GM21576 (cell line): ENCODE results near the gene CERS1.

Experiments used
- ATAC-seq: cut with Tn5 transposase; IDR thresholded peaks from one replicate; pipeline ENCODE4 v1.9.1; 2021; ENCODE audit warnings: mild to moderate bottlenecking, moderate library complexity; ENCODE audit not compliant: unreplicated experiment

The CERS1 gene

DNA sequence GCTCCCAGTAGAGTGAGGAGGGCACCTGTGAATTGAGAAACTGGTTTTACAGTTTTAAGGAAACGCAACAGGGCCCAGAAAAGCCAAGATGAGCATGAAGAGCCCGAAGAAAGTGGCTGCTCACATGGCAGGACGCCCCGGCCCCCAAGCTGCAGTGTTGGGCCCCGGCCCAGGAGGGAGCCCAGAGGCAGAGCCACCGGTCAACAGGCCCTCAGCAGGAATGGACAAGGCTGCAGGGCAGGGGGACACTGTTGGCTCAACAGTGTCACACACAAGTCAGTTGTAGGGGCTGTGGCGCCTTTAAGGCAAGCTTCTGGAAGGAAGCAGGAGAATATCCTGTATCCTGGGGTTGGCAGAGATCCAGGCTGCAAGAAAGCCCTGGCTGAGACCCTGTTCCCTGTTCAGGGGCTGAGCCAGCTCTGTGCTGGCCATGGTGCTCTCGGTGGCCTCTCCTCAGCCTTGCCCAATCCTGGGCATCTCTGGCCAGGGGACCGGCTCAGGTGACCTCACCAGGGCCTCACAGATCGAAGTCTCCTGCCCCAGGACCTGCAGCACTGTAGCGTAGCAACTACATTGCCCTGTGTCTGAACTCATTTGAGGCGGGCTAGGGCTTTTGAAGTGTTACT, 36.2 kb downstream of the CERS1 start:
- ATAC-seq: no peak

- ATAC-seq: no peak
Observed at GRCh38 chr19:18858906-18859646, 36.9 kb downstream of the CERS1 start.

- no peak for ATAC-seq
Observed at GRCh38 chr19:18857223-18857622, 38.7 kb downstream of the CERS1 start.

GRCh38 chr19:18856385-18857126, 39.4 kb downstream of the CERS1 start:
- ATAC-seq: no peak

- no peak for ATAC-seq
Observed at GRCh38 chr19:18855647-18856384, 40.1 kb downstream of the CERS1 start.

DNA sequence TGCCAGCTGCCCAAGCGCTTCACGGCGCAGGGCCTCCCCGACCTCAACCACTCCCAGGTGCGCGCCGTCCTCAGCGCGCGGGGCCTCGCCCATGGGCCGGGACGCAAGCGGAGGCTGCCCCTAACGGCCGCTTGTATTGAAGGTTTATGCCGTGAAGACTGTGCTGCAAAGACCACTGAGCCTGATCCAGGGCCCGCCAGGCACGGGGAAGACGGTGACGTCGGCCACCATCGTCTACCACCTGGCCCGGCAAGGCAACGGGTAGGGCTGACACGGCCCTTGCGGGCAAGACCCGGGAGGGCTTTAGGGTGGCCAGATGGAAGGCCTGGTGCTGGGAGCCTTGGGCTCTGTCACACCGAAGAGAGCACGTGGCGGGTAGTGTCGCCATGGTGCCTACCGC, 41.0 kb downstream of the CERS1 start:
- no peak for ATAC-seq

- ATAC-seq: no peak
Observed at GRCh38 chr19:18853755-18854427, 42.1 kb downstream of the CERS1 start.

DNA sequence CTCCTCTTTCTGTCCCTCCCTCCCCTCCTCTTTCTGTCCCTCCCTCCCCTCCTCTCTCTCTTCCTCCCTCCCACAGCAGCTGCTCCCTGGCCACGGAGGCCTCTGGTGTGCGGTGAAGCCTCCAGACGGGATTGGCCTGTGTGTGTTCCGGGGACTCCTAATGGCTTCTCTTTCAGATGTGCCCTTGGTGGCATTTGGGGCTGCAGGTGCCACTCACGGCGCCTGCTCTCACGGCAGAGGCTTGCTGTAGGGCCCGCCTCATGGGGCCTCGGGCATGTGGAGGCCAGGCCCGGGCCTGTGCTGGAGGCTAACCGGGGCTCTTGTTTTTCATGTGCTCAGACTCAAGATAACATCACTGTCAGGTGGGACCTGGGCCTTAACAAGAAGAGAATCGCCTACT, 43.3 kb downstream of the CERS1 start:
- no peak for ATAC-seq

DNA sequence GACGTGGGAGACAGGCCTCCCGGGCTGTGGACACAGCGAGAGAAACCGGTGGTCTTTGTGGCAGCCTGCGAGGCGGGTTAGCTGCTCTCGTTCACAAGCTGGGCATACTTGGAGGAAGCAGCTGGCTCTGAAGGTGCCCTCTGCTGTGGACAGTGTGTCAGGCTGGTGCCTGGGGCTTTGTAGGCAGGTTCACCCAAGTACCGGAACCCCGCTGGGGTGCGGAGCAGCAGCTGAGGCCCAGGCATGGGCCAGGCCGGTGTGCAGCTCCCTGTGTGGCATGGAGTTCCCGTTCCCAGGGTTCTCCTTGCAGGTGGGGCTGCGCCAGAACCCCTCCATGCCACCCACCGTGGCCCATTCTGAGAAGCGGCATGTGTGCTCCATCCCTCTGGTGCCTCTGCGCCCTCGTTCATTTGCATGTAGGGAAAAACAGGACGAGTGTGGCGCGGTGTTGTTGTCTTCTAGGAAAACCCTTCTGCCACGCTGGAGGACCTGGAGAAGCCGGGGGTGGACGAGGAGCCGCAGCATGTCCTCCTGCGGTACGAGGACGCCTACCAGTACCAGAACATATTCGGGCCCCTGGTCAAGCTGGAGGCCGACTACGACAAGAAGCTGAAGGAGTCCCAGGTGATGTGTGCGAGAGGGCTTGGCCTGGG, 44.2 kb downstream of the CERS1 start:
- no peak for ATAC-seq

GRCh38 chr19:18850471-18851375, 45.2 kb downstream of the CERS1 start:
- ATAC-seq: no peak

GRCh38 chr19:18849838-18850400, 46.0 kb downstream of the CERS1 start:
- no peak for ATAC-seq

- ATAC-seq: no peak
Observed at GRCh38 chr19:18848878-18849661, 46.9 kb downstream of the CERS1 start.

- ATAC-seq: no peak
Observed at GRCh38 chr19:18847549-18848463, 48.2 kb downstream of the CERS1 start.

- ATAC-seq: no peak
Observed at GRCh38 chr19:18846862-18847548, 49.0 kb downstream of the CERS1 start.

DNA sequence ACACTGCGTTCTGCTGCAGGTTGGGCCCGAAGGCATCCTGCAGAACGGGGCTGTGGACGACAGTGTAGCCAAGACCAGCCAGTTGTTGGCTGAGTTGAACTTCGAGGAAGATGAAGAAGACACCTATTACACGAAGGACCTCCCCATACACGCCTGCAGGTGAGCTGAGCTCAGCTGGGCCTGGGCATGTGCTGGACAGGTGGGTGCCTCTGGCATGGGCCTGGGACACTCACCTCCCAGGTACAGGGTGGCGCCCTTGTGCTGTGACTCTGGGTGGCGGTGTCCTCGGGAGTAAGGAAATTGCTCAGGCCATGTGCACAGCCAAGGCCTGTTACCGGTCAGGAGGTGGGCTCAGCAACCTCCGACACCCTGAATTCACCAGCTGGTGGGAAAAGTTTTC, 50.0 kb downstream of the CERS1 start:
- no peak for ATAC-seq

- ATAC-seq: no peak
Observed at GRCh38 chr19:18844806-18845329, 51.1 kb downstream of the CERS1 start.
